Measurements from ENCODE around the gene PPM1E.
"Not testable (repeated sequence)": the region's sequence is repeated elsewhere in the genome, so short reads cannot be mapped to it uniquely, and the experiment has no call there.

PPM1E gene

GRCh38 chr17:58755577-58756245, at the start of gene PPM1E:
TSS of gene PPM1E (plus strand) at chr17:58755854.
- in situ Hi-C loops (cut with MboI; ENCODE audit: low sequenced_read_pairs) = no loop called here

- in situ Hi-C loops (cut with MboI; ENCODE audit: low sequenced_read_pairs) = loop anchor here (10.0 kb wide), 1 partner anchor 298 kb away; no protein-coding TSS in a partner anchor
Observed at GRCh38 chr17:58706351-58707140, 49.1 kb upstream of the PPM1E start.

- in situ Hi-C loops (cut with MboI; ENCODE audit: low sequenced_read_pairs) = no loop called here
Observed at GRCh38 chr17:58710948-58711552, 44.6 kb upstream of the PPM1E start.

- in situ Hi-C loops (cut with MboI; ENCODE audit: low sequenced_read_pairs) = no loop called here
Observed at GRCh38 chr17:58722274-58722673, 33.4 kb upstream of the PPM1E start.

GRCh38 chr17:58722696-58723095, 33.0 kb upstream of the PPM1E start:
- in situ Hi-C loops (cut with MboI; ENCODE audit: low sequenced_read_pairs) = no loop called here

- in situ Hi-C loops (cut with MboI; ENCODE audit: low sequenced_read_pairs) = no loop called here
Observed at GRCh38 chr17:58728798-58729197, 26.9 kb upstream of the PPM1E start.

- in situ Hi-C loops (cut with MboI; ENCODE audit: low sequenced_read_pairs) = no loop called here
Observed at GRCh38 chr17:58730937-58731336, 24.7 kb upstream of the PPM1E start.

GRCh38 chr17:58734040-58734439, 21.6 kb upstream of the PPM1E start:
- in situ Hi-C loops (cut with MboI; ENCODE audit: low sequenced_read_pairs) = no loop called here

- in situ Hi-C loops (cut with MboI; ENCODE audit: low sequenced_read_pairs) = no loop called here
Observed at GRCh38 chr17:58734811-58735210, 20.8 kb upstream of the PPM1E start.

- in situ Hi-C loops (cut with MboI; ENCODE audit: low sequenced_read_pairs) = no loop called here
Observed at GRCh38 chr17:58741121-58741625, 14.5 kb upstream of the PPM1E start.

GRCh38 chr17:58747674-58748073, 8.0 kb upstream of the PPM1E start:
- in situ Hi-C loops (cut with MboI; ENCODE audit: low sequenced_read_pairs) = no loop called here

GRCh38 chr17:58749627-58750026, 6.0 kb upstream of the PPM1E start:
- in situ Hi-C loops (cut with MboI; ENCODE audit: low sequenced_read_pairs) = not testable (repeated sequence)

- in situ Hi-C loops (cut with MboI; ENCODE audit: low sequenced_read_pairs) = no loop called here
Observed at GRCh38 chr17:58753026-58753425, 2.6 kb upstream of the PPM1E start.

GRCh38 chr17:58755269-58755576, 431 bp upstream of the PPM1E start:
- in situ Hi-C loops (cut with MboI; ENCODE audit: low sequenced_read_pairs) = no loop called here

- in situ Hi-C loops (cut with MboI; ENCODE audit: low sequenced_read_pairs) = no loop called here
Observed at GRCh38 chr17:58756246-58757161, 850 bp downstream of the PPM1E start.

- in situ Hi-C loops (cut with MboI; ENCODE audit: low sequenced_read_pairs) = no loop called here
Observed at GRCh38 chr17:58757162-58757613, 1.5 kb downstream of the PPM1E start.

GRCh38 chr17:58758890-58759289, 3.2 kb downstream of the PPM1E start:
- in situ Hi-C loops (cut with MboI; ENCODE audit: low sequenced_read_pairs) = no loop called here

- in situ Hi-C loops (cut with MboI; ENCODE audit: low sequenced_read_pairs) = no loop called here
Observed at GRCh38 chr17:58759522-58759921, 3.9 kb downstream of the PPM1E start.

- in situ Hi-C loops (cut with MboI; ENCODE audit: low sequenced_read_pairs) = no loop called here
Observed at GRCh38 chr17:58760248-58760647, 4.6 kb downstream of the PPM1E start.

GRCh38 chr17:58763263-58763662, 7.6 kb downstream of the PPM1E start:
- in situ Hi-C loops (cut with MboI; ENCODE audit: low sequenced_read_pairs) = no loop called here

- in situ Hi-C loops (cut with MboI; ENCODE audit: low sequenced_read_pairs) = no loop called here
Observed at GRCh38 chr17:58764373-58764772, 8.7 kb downstream of the PPM1E start.

All from HL-60/S4 (cell line).